Gastrocnemius medialis (tissue), 4 donors: ENCODE measurements around the gene NXPH3. TPM values are rescaled to one million over a fixed set of nuclear protein-coding genes. Genes with fewer than 3 reads are reported as not detected.
A peak's percentile ranks its signal among the peaks of the same experiment; 100 is the strongest.

Experiments
- ATAC-seq, 2 donors: fragments of 150-250 bp; one replicate each; pipeline ENCODE4 v1.9.1; 2016
- DNase-seq, 2 donors: peaks; one replicate each; pipeline ENCODE4 v3.0.0-alpha.2; 2019
- H3K27ac ChIP-seq, 4 donors: fragments of 200-600 bp; sonication (generic); 1 replicate in 1 of 4; 2 replicates in 3 of 4; pipeline ENCODE4 v1.5.1; 2016 to 2018; ENCODE audit warnings: mild to moderate bottlenecking in 2 of 4, moderate library complexity in 1 of 4
- H3K27me3 ChIP-seq, 3 donors: fragments of 200-600 bp; sonication (generic) in 2 of 3; 1 replicate in 1 of 3; 2 replicates in 2 of 3; pipeline versions ENCODE4 v1.5.1 to v1.6.0; 2016 to 2019; ENCODE audit warnings: mild to moderate bottlenecking in 1 of 3, moderate library complexity in 1 of 3
- H3K36me3 ChIP-seq, 2 donors: fragments of 200-600 bp; sonication (generic) in 1 of 2; one replicate each; pipeline ENCODE4 v1.5.1; 2017 to 2018
- H3K4me1 ChIP-seq, 2 donors: fragments of 200-600 bp; sonication (generic) in 1 of 2; one replicate each; pipeline ENCODE4 v1.5.1; 2016 to 2017; ENCODE audit warnings: mild to moderate bottlenecking in 2 of 2
- H3K4me3 ChIP-seq, 4 donors: fragments of 200-600 bp; sonication (generic) in 3 of 4; 1 replicate in 1 of 4; 2 replicates in 3 of 4; pipeline ENCODE4 v1.5.1; 2016 to 2019; ENCODE audit warnings: mild to moderate bottlenecking in 2 of 4
- H3K9me3 ChIP-seq, 3 donors: fragments of 200-600 bp; sonication (generic) in 2 of 3; 1 replicate in 1 of 3; 2 replicates in 2 of 3; pipeline ENCODE4 v1.5.1; 2016 to 2019
- CTCF ChIP-seq, 5 experiments: fragments of 450-650 bp in 3 of 5; fragments of 200-600 bp in 2 of 5; sonication (generic) in 2 of 5; IDR thresholded peaks in 4 of 5; conservative IDR thresholded peaks in 1 of 5; 1 replicate in 4 of 5; 2 replicates in 1 of 5; pipeline ENCODE4 v1.5.1; 2016 to 2019; ENCODE audit warnings: antibody characterized with exemption in 5 of 5, mild to moderate bottlenecking in 3 of 5, moderate library complexity in 3 of 5
- POLR2A ChIP-seq, 2 donors: fragments of 450-650 bp; IDR thresholded peaks; one replicate each; pipeline ENCODE4 v1.6.1; 2017; ENCODE audit warnings: antibody characterized with exemption in 2 of 2, mild to moderate bottlenecking in 2 of 2, moderate library complexity in 2 of 2
- in situ Hi-C, 4 donors: fragments of 200-750 bp; cut with MboI; loops; one replicate each; pipeline versions ENCODE4 v1.15.0 to v1.8.0; 2017; ENCODE audit warnings: low sequenced_read_pairs in 4 of 4
- intact Hi-C: fragments of 100-400 bp; cut with DNase I; formaldehyde crosslinking; loops from one replicate; pipeline ENCODE4 v1.15.1; 2023; ENCODE audit warnings: low total_unique reads
- total RNA-seq, 4 donors: library from RNA; depleted of rRNA; stranded (reverse); fragments of >200 nt; gene quantifications; one replicate each; pipeline versions ENCODE4 v1.1.0 to v1.2.3, GENCODE V29; 2016

Gene NXPH3
- total RNA-seq, 4 donors from 2014 or later, result 1.3 to 3.0 (median 1.7) TPM

GRCh38 chr17:49604314-49604869, 28.7 kb downstream of the NXPH3 start:
- Histone ChIP-seq H3K4me3 (no peak overlapping the region), H3K27ac (no peak overlapping the region), H3K27me3 (no peaks in the 10 kb centered on the region), H3K4me1 (peaks cover 0 to 14% of the 10 kb centered on the region in 2 donors), H3K36me3 (peaks cover 0 to 91% of the 10 kb centered on the region in 2 donors), H3K9me3 (no peaks in the 10 kb centered on the region)
- intact Hi-C loops (no loop called here), in situ Hi-C loops (no loop called here)
- no peak for TF ChIP-seq CTCF (IDR thresholded peaks at IDR 0.05 in 4 of 5, conservative IDR thresholded peaks at IDR 0.05 in 1 of 5)
- no peak for TF ChIP-seq POLR2A (IDR thresholded peaks at IDR 0.05)
- DNase-seq (no peak), ATAC-seq (no peak)

- peak overlapping the region; percentile 3 to 58 (median 20) for H3K27ac ChIP-seq
- H3K36me3 ChIP-seq, result peaks cover 0 to 53% of the 10 kb centered on the region in 2 donors
- peaks cover 32 to 39% of the 10 kb centered on the region in 2 donors for H3K4me1 ChIP-seq
These were observed 35.4 kb downstream of the NXPH3 start for GRCh38 chr17:49610883-49611584.

GRCh38 chr17:49612726-49613125, 37.1 kb downstream of the NXPH3 start:
- Histone ChIP-seq H3K27me3 (no peaks in the 10 kb centered on the region), H3K4me3 (no peak overlapping the region), H3K36me3 (peaks cover 0 to 42% of the 10 kb centered on the region in 2 donors), H3K4me1 (peaks cover 49 to 50% of the 10 kb centered on the region in 2 donors), H3K27ac (peak overlapping the region in 2 of 4 donors; percentile 4 to 58), H3K9me3 (no peaks in the 10 kb centered on the region)
- DNase-seq (no peak), ATAC-seq (peak in 1 of 2 donors; percentile 21)
- in situ Hi-C loops (no loop called here), intact Hi-C loops (loop anchor here (5.0 kb wide), 1 partner anchor 35 kb away; the partner anchor contains the start of gene NXPH3)
- no peak for TF ChIP-seq CTCF (IDR thresholded peaks at IDR 0.05 in 4 of 5, conservative IDR thresholded peaks at IDR 0.05 in 1 of 5)

More at GRCh38 chr17:49610883-49611584, 35.4 kb downstream of the NXPH3 start:
- DNase-seq (no peak), ATAC-seq (no peak)
- Histone ChIP-seq H3K9me3 (no peaks in the 10 kb centered on the region), H3K27me3 (no peaks in the 10 kb centered on the region), H3K4me3 (no peak overlapping the region)
- no peak for TF ChIP-seq CTCF (IDR thresholded peaks at IDR 0.05 in 4 of 5, conservative IDR thresholded peaks at IDR 0.05 in 1 of 5)
- TF ChIP-seq POLR2A (IDR thresholded peaks at IDR 0.05), result no peak
- intact Hi-C loops (loop anchor here (5.0 kb wide), 1 partner anchor 34 kb away; the partner anchor contains the start of gene NXPH3), in situ Hi-C loops (no loop called here)

GRCh38 chr17:49613182-49613800, 37.6 kb downstream of the NXPH3 start:
- Histone ChIP-seq H3K4me1 (peaks cover 50 to 51% of the 10 kb centered on the region in 2 donors), H3K36me3 (peaks cover 0 to 44% of the 10 kb centered on the region in 2 donors), H3K9me3 (no peaks in the 10 kb centered on the region), H3K27ac (peak overlapping the region in 2 of 4 donors; percentile 4 to 58), H3K27me3 (no peaks in the 10 kb centered on the region), H3K4me3 (no peak overlapping the region)
- ATAC-seq (no peak), DNase-seq (no peak)
- no peak for TF ChIP-seq POLR2A (IDR thresholded peaks at IDR 0.05)
- TF ChIP-seq CTCF (IDR thresholded peaks at IDR 0.05 in 4 of 5, conservative IDR thresholded peaks at IDR 0.05 in 1 of 5), result no peak
- in situ Hi-C loops, result no loop called here
- intact Hi-C loops, result loop anchor here (5.0 kb wide), 1 partner anchor 36 kb away; the partner anchor contains the start of gene NXPH3
